GM21825 (cell line): ENCODE data around the gene DCLK3.

Experiments
- ATAC-seq: cut with Tn5 transposase; IDR thresholded peaks from one replicate; pipeline ENCODE4 v1.9.1; 2021; ENCODE audit warnings: mild to moderate bottlenecking, moderate library complexity; ENCODE audit not compliant: unreplicated experiment

DCLK3 gene

DNA sequence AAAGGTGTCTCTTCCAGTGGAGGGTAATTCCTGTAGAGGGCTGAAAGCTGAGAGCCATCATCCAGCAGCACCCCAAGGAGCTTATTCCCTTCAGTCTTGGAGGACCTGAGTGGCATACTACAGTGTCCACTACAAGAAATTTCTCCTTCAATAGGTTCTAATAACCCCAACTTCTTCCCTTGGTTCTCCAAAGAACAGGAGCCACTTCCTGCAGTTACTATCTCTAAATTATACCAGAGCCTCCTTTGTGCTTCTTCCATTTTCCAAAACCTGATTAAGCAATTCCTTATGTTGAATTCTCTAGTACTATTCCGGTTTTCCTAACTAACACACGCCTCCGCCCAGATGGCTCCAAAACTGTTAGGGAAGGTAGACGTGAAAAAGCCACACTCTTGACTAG lies 50.4 kb downstream of the DCLK3 start:
- ATAC-seq, result no peak

DNA sequence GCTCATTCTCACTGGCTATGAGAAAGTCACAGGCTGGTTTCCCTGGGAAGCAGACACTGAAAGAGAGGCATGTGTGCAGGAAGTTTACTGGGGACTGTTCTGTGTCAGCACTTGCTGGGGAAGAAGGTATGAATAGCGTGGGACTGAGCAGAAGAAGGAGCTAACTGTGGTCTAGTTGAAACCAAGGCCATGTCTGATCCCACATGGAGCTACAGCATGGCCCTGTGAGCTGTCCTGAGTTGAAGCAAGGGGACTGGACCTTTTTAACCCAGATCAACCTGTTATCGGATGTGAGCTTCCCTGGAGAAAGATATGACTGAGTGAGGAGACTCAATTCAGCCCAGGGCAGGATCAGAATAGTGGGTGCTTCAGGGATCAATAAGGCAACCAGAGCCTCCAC lies 53.7 kb downstream of the DCLK3 start:
- ATAC-seq, result no peak

DNA sequence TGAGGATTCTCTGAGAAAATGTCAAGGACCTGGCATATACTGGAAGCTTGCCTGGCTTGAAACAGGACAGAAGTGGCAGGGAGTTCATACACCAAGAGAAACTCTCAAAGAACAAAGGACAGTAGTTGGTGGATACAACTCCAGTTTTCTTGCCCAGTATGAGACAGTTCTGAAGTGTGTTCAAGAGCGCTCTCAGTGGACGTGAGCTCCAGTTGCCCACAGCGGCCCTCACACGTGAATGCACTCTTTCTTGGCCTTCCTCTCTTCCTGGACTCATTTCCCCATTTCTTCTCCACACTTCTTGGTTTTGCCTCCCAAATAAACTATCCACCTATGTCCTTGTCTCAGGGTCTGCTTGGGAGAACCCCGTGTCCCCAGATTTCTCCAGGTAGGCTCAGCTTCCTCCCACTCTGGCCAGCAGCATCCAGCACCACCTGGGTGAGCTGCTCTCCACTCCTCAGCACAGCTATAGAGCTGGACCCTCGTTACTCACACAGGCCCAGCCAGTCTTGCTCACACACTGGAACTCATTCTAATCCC lies 54.5 kb downstream of the DCLK3 start:
- no peak for ATAC-seq

DNA sequence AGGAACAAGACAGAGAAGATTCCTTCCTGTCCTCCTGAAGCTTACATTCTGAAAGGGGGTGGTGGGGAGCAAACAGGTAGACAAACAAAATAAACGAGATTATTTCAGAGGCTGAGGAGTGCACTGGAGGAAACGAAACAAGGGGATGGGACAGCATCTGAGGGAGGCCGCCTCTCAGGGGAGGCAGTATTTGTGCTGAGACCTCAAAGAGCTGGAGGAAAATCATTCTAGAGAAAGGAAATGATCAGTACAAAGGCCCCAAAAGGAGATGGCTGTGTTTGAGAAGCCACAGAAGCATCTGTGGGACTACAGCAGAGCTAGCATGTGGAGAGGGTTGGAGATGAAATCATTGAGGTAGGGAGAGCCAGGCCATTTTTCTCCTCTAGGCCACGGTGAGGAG lies 55.1 kb downstream of the DCLK3 start:
- ATAC-seq, result no peak

DNA sequence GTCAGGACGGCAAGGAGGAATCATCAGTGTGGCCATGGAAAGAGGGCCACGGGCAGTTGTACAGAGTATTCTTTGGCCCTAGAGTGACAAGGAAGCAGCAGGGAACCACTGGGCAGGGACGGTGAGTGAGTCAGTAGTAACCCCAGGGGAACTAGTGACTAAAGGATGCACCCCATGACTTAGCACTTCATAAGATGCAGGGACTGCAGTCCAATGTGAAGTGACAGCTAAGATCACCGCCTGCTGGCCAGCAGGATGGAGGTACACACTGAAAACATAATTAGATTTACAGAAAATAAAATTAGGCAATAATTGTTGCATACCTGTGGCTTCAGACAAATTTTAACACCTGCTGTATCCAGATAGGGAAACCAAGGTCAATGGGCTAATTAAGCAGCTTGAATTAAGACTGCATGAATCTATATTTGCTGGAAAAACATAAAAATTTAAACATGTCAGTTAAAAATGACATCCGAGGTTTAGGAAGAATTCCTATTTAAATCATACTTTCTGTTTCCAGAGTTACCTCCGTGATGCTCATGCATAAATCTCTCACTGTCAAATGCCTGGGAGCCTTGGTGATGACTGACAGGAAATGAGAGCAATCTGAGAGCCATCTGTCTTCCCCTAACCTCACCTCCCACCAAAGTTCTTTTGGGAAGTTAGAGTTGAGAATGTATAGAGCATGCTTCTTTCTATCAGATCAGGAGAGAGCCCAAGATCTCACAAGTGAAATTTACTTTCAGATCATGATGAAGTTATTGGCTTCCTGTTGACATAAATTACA lies 56.5 kb downstream of the DCLK3 start:
- ATAC-seq, result peak; percentile 84

DNA sequence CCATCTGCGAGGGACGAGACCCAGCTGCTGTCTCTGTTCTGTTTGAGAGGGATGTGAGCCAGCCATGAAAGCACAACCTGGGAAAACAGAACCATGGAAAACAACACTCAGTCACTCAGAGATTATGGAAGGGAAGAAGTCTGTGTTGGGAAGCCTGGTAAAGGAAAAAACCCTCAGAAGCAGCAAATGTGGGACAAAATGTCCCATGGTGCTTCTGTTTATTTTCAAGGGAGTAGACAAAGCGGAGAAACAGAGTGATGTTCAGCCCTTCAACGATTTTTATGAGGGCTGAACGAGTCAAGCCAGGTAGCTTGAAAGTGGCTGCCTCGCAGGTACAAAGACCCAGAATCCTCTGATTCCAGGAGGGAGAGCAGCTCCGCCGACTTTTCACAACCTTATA lies 59.3 kb downstream of the DCLK3 start:
- no peak for ATAC-seq

DNA sequence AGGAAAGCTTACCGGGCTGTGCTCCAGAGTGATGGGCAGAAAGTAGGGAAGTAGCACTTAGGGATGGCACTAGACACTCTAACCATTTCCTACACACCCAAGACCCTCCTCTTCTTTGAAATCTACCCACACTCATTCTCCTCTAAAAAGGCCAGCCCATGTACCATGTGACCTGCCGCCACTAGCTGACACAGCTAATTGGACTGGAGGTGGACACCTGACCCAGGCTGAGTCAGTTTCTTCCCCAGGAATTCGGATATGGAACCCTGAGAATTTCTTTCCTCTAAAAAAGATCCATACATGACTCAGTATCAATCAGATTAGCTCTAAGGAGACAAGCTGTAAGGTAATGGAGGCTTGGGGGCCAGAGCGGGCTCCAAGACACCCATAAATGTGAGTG lies 60.1 kb downstream of the DCLK3 start:
- no peak for ATAC-seq

DNA sequence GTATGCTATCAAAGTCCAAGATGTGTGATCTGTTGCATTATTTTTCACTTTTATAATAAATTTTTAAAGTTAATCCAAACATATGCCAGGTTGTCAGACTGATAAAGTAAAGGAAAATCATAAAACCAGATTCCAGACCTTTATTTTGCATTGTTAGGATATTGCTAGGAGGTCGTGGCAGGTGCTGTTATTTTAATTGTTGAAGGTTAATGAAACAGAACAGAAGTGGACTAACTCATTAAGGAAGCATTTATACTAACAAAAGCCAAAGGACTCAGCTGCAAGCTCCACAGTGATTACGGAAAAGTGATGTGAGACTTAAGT lies 63.1 kb downstream of the DCLK3 start:
- ATAC-seq, result no peak

DNA sequence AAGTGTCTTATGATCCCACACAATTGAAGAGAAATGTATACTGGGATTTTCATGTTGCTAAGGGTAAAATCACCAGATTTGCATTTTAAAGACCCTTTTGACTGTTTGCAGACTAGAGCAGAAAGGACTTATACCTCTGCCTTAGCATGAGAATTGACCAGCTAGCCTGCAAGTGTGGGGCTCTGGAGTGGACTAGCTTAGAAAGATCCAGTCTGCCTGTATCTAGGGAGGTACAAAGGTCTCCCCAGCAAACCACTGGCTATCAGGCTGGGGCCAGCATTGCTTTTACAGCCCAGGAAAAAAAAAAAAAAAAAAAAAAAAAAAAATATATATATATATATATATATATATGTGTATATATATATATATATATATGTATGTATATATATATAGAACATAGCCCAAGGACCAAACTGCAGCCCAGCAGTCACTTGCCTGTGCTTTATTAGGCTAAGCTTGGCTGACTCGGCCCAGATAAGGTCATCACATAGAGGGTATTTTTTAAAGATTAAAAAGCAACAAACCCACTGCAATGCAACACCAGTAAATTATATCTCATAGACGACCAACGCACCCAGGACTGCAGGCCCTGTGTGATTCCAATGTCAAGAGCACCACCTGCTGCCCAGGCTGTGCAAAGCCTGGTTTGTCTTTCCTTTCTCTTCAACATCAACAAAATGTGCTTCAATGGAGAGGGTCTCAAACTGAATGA lies 63.7 kb downstream of the DCLK3 start:
- peak; percentile 73 for ATAC-seq

DNA sequence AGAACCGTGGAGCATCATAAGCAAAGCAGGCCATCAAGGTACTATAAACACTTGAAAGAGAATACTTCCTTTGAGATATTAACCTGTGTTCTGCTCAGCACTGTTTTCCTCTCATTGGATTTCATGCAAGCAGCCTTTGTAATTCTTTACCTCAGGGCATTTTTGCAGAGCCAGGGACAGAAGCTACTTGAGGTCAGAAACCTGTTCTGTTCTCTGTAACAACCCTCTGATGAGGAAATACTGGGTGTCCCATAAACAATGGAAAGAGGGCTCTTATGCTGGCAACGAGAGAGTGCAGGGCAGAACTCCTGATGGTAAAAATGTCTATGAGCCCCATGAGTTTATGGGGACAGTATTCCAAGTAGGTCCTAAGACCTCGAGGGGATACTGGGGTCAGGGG lies 66.0 kb downstream of the DCLK3 start:
- no peak for ATAC-seq

DNA sequence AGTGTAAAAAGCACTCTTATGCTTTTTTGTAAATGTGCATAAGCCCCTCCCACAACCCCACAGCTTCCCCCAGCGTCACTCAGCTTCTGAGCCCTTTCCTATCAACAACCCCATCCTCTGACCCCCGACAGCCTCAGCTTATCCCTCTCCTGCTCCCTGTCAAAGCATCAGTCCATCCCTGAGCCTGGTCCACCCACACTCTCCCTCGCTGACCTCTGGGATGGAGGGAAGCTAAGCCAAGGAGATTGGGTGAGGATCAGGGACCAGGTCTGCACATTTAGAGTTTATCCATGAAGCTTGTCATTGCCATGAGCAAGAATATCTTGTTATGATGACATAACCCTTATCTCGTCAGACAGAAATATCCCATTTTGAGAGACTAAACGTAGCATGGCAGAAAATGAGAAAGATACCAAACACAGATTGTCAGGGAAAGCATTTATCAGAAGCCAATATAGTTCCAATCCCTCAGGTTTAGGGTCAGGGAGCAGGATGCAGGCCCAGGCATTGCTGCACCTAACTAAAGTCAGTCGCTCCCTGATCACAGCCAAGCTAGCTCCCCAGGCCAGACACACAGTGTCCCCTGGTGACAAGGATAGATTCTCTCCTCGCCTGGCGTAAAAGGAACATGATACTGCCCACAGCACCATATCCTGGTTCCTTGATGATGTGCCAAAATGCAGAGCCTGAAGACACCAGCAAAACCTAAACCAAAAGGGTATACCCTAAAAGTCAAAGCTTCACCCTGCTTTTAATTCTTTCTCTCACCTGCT lies 66.9 kb downstream of the DCLK3 start:
- no peak for ATAC-seq

DNA sequence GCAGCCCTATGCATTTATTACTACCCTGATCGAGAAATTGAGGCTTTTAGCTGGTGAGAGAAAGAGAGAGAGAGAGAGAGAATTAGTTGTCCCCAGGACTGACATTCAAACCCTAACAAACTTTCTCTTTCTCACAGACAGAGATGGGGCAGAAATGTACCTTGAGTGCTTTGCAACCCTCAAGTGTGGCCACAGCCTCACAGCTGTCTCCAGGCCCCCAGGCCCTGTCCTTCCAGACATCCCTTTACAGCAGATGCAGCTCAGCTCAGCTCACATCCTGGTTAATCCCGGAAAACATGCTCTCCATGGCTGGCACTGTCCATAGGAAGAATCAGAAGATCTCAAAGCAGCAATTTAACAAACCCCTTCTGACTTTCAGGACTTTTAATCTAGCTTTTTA lies 67.6 kb downstream of the DCLK3 start:
- ATAC-seq, result no peak

DNA sequence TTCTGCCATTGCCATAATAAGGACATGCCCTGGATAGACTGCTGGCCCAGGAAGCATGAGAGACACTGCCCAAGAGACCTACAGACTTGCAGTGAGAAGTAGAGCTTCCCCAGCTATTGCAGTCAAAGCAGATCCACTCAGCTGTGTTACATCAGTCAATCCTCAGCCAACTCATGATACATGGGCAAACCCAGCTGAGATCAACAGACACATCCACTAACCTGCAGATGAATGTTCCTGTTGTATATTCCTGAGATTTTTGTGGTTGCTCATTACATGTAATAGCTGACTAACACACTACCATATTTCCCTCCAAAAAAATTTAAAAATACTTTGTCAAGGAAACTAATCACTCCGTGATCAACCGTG lies 68.6 kb downstream of the DCLK3 start:
- no peak for ATAC-seq

DNA sequence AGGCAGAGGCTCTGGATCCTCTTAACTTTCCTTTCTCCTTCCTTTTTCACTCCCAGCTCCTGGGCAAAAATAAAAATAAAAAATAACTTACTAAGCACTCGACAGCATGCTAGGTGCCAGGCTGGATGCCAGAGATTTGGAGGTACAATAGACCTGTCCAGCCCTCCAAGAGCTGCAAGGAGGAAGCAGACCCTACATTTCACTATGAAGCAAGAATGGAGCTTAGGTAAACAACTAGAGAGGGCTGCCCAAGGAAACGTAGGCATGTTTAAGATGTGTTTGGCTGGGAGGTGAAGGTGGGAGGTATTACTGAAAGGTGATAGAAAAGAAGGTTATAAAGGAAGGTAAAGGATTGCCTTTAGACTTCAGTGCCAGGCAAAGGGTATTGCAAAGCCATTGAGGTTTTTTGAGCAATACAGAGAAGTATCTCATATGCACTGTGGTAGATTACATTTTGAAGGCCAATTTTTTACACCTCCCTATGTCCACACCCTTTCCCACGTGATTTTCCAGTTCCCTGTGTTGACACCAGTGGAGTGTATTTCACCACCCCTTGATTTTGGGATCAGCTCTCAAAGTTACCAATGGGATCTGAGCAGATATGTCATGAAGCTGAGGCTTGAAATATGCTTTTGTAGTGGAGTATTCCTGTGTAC lies 69.1 kb downstream of the DCLK3 start:
- no peak for ATAC-seq

DNA sequence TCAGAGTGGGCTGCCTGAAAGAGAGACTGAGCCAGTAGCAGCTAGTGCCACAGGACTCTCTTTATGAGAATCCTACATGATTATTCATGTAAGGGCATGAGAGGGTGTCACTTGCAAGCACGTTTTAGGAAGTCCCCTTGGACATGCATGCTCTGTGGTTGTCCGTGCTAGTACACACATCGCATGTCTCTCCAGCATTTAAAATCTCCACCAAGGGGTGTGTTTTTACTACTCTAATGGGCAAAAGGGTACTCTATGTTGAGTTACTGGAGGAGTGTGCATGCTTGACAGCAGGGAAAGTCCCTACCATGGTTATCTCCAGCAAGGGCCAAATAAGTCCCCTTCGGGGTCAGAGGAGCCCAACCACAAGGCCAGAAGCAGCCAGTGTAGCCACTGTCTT lies 70.7 kb downstream of the DCLK3 start:
- ATAC-seq, result peak; percentile 45

DNA sequence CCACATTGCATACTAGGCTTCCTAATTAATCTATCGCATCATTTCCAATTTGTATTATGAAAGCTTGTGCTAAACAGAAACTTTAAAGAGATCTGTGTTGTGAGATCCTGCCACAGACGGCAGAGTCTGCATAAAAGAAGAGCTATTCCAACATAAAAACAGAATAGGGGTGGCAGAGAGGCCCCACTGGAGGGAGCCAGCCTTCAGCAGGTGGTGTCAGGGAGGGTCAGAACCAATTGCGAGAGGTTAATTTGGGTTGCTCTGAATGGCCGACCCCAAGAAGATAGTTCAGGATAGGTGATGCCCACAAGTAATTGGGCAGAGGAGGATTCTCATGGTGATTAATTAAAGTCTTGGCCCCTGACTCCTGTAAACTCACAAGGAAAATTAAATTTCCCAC lies 74.8 kb downstream of the DCLK3 start:
- ATAC-seq, result no peak

DNA sequence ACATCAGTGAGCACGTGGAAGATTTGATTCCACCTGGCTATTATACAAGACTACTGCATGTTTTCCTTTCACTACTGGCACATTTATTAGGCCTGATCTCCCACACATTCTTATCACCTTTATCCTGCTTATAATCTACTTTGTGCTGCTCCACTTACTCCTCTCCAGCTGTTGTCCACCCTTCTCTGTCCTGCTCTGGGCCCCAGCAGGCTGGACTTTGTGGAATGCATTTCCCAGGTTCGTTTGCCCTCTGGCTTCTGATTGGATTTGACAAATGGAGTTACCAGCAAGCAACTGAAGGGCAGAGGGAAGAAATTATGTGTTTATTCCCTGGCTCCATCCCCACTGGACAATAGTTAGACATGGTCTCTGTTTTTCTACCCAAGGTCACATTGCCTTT lies 75.5 kb downstream of the DCLK3 start:
- no peak for ATAC-seq

DNA sequence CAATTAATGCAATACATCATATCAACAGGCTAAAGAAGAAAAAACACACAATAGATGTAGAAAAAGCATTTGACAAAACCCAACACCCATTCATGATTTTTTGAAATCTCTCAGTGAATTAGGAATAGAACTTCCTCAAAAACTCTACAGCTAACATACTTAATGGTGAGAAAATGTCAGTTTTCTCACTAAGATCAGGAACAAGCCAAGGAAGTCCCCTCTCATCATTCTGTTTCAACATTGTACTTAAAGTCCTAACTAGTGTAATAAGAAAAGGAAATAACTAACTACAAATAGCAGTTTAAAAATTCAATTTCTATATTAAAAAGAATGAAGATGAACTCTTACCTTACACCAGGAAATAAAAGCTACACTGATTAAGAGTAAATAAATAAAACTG lies 77.8 kb downstream of the DCLK3 start:
- no peak for ATAC-seq

DNA sequence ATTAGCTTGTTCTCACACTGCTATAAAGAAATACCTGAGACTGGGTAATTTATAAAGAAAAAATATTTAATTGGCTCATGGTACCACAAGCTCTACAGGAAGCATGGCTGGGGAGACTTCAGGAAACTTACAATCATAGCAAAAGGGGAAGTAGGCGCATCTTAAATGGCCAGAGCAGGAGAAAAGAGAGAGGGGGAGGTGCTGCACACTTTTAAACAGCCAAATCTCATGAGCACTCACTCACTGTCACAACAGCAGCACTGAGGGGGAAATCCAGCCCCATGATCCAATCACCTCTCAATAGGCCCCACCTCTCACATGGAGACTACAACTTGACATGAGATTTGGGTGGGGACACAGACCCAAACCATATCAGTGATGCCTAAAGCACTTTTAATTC lies 82.5 kb downstream of the DCLK3 start:
- ATAC-seq, result no peak

DNA sequence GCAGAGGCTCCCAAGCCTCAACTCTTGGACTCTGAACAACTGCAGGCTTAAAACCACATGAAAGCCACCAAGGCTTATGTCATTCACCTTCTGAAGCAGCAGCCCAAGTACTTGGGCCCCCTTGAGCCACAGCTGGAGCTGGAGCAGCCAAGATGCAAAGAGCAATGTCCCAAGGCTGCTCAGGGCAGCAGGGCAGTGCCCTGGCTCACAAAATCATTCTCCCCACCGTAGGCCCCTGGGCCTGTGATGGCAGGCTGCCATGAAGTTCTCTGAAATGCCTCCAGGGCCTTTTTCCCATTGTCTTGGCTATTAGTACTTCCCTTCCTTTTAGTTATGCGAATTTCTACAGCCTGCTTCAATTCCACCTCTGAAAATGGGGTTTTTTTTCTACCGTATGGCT lies 83.4 kb downstream of the DCLK3 start:
- no peak for ATAC-seq
